Left renal pelvis (tissue), 4 donors: ENCODE results near the gene TTC31. TPM values are rescaled to one million over a fixed set of nuclear protein-coding genes. Genes with fewer than 3 reads are reported as not detected.
"Not testable (repeated sequence)": the region's sequence is repeated elsewhere in the genome, so short reads cannot be mapped to it uniquely, and the experiment has no call there.

ENCODE experiments used
- DNase-seq, 4 donors: peaks; one replicate each; pipeline ENCODE4 v3.0.0-alpha.2; 2013; ENCODE audit warnings: low read depth in 4 of 4, low spot score in 3 of 4
- polyA plus RNA-seq, 4 donors: library from polyadenylated mRNA; unstranded; fragments of 120-200 nt; gene quantifications; one replicate each; pipeline ENCODE4 v1.2.1, GENCODE V29; 2013; ENCODE audit not compliant: insufficient read length in 4 of 4

The TTC31 gene
- polyA plus RNA-seq, result 10 to 100 TPM; 24.5 to 40.3 (median 29.3) TPM

DNA sequence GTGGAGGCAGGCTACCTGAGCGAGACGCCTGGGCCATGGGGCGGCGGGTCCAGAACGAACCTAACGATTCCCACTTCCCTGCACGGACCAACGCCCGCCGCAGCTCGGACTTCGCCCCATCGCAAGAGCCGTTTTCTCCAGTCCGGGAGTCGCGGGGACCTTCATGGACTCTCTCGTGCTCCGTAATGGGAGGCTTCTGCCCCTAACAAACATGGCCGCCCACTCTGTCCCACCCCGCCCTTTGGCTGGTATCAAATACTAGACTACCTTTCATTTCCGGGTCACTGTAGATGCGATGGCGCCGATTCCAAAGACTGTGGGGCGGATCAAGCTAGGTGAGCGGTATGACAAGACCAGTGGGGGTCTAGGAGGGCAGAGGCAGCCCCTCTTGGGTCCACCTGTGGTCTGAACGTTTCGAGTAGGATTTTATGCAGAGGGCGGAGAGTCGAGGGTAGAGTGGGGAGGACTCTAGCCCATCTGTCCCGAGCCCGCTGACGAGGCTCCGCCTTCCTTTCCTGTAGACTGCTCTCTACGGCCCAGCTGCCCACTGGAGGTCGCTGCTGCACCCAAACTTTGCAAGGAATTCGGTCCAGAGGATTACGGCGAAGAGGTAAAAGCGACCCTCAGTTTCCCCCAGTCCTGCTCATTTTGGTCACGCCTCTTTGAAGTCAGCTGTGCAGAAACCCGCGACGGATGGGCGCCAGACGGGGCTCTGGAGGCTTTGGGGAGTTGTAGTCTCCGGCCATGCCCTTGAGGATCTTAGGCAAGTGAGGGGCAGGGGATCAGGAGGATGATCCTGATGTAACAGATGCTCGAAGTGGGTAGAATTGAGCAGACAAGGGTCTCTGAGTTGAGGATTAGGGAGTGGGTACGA lies at the start of gene TTC31, which contains the start of gene CCDC142:
TSS of gene TTC31 (plus strand) at position 281 of the 874 bp plus-strand sequence. CDS start at position 296, 15 bp downstream.
TSS of gene CCDC142 (minus strand) at position 198 of the 874 bp plus-strand sequence. CDS start at position 37, 161 bp downstream.
- DNase-seq, result peak; percentile 92 to 96 (median 93)

DNA sequence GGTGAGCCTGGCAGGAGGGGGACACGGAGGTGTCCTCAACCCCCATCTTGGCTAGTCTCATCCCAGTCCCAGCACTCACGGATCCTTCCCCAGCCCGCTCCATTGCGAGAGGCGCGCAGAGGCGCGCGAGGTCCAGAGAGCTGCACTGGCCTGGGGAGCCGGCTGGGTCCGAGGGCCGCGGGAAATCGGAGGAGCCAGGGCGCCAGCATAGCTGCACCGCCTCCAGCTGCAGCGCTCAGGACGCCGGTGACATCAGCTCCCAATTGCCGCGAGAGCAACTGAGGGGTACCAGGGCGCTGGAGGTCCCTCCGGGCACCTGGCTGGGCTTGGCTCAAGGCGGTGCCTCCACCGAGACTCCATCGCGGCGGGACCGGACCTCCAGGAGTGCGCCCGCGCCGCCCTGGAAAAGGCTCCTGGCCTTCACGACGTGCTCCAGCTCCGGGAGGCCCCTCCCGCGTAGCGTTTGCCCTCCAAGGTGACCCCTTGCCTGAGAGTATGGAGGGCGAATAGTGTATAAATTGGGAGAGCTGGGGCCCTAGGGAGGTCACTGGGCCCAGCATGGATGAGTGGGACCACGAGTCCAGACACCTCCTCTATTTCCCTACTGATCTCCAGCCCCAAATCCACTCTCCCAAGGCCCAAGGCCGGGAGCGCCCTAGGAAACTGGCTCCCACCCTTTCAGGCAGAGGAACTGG lies 46.6 kb upstream of the TTC31 start:
- DNase-seq, result no peak

GRCh38 chr2:74436848-74437695 lies 45.8 kb upstream of the TTC31 start:
- DNase-seq, result no peak

DNA sequence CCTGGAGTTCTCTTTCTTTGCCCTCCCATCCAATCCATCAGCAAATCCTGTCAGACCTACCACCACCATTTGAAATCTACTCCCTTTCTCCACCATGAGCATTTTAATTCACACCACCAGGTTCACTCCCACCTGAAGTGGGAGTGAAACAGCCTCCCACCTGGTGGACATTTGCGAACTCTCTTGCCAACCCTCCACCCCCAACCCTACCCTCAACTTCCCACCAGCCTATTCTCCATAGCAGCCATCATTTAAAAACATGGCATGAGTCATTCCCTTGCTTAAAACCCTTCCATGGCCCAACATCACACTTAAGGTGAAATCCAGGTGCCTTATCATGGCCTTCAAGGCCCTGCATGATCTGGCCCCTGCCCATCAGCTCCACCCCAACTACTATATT lies 44.6 kb upstream of the TTC31 start:
- no peak for DNase-seq

DNA sequence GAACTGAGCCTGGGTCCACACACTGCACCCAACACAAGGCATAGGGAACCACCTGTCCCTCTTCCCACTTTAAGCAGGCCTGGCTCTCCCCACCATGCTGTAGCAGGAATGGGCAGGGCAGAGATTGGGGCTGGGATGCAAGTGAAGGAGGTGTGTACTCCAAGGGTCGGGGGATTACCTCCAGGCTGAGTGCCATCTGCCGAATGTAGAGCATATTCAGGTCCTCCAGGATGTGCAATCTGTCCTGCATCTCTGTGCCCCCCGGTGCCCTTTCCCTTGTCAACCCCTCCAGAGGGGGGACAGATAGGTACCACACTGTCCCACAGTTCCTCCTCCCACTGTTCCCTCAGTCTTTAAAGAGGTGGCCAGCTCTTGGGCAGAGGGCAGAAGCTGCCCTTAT lies 43.5 kb upstream of the TTC31 start:
- DNase-seq, result no peak

DNA sequence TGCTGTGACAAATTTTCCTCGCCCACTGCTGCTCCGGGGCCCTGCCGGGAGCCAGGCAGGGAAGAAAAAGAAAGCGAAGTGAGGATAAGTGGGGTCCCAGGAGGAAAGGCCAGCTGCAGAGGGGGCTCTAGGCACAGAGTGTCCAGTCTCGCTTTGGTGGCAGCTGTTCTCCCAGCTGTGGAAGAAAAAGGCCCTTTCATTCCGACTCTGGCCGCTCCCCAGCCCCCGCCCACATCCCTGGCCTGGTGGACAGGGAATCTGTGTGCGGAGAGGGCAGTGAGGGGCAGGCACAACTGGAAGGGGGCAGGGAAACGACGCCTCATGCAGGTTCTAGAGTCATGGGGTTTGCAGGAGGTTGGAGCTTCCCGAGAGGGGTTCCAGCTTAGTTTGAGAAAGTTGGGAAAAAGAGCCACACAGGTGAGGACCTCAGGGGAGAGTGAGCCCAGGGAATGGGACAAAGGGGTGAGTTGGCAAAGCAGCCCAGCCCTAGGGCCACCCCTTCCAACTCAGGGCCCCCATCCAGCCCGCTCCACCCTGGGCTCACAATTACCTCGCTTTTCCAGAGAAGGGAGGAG lies 43.0 kb upstream of the TTC31 start:
- no peak for DNase-seq

DNA sequence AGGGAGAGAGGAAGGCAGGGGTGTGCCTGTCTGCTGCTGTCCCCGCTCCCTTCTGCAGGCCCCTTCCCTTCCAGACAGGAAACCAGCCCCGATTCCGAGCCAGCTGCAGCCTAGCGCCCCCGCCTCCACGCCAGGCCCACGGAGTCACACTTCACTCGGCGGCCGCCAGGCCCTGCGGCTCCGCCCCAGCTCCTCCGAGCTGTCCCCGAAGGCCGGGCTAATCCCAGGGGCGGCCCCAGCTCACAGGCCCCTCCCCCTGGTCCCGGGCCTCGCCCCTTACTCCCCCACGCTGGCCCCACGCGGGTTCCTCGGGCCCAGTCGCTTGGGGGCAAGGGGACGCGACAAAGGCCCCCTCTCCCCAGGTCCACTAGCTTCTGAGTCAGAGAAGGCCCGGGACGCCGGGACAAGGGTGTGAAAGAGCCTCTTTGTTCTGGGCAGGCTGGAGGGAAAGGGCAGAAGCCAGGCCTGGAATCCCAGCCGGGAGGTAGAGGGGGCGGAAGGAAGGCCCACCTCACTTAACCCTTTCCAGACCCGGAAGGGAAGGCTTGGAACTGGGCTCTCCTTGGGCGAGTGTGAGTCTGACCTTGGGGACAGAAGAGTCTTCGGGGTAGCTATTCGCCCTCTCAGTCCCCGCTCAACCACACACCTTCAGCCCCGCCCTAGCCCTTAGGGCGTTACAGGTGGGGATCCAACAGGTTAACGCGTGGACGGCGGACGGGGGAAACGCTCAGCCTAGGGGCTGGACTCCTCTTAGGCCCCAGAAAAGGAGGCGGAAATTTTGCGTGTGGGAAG lies 42.3 kb upstream of the TTC31 start:
- DNase-seq, result peak in 2 of 4 donors; percentile 82 to 85

DNA sequence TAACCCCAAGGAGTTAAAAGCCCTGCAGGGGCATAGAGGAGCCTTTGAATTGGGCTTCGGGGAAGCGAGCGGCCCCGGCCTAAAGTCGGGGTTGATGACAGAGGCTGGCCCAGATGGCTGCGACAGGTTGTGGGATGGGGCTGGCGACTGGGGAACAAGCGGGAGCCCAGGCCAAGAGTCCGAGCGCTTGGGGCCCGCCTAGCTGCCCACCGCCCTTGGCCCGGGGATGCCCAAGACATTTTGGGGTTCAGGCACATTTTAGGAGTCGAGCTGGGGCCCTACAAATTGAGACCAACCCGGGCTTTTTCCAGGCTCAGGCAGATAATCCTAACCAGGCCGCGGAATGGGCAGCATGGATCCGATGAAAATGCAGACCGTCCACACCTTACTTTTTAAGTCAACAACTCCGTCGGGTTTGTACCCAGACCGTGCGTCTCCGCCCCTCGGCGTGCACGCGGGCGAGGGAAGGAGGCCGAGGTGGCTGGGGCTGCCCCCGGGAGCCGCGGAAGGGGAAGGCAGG lies 41.7 kb upstream of the TTC31 start:
- DNase-seq, result no peak

DNA sequence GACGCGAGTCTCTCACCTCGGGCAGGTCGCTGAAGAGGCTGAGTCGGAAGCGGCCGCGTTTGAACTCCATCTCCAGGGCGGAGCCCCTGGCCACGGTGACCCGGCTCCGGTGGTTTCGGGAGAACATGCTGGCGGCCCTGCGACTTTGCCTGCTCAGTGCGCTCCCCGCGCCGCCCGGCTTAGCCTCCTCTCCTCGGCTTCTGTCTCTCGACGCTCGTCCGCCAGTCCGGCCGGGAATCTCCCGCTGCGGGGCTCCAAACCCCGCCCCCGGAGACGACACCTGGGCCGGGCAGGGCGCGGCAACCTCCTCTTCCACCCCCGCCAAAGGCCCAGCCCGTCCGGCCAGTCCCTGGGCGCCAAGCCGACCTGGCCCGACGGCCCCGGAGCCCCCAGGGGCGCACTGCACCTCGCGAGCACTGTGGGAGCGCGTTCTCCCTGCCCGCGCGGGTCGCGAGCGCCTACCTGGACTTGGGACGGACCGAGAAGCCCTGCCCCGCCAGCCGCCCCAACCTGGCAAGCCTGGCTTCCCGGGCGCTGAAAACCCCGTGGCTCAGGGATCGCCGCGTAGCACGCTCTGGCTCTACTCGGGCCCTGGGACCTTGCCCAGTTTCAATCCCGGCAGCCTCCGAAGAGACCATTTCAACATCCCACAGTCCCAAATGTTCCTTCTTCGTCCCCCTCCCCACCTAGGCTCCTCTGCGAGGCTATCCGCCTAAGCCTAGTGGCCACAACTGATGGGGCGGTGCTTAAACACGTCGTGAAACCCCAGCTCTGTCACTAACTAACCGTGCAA lies 41.0 kb upstream of the TTC31 start, which contains the start of gene RTKN:
TSS of gene RTKN (minus strand) at position 248 of the 793 bp plus-strand sequence. CDS start at position 127, 121 bp downstream.
- DNase-seq, result no peak

DNA sequence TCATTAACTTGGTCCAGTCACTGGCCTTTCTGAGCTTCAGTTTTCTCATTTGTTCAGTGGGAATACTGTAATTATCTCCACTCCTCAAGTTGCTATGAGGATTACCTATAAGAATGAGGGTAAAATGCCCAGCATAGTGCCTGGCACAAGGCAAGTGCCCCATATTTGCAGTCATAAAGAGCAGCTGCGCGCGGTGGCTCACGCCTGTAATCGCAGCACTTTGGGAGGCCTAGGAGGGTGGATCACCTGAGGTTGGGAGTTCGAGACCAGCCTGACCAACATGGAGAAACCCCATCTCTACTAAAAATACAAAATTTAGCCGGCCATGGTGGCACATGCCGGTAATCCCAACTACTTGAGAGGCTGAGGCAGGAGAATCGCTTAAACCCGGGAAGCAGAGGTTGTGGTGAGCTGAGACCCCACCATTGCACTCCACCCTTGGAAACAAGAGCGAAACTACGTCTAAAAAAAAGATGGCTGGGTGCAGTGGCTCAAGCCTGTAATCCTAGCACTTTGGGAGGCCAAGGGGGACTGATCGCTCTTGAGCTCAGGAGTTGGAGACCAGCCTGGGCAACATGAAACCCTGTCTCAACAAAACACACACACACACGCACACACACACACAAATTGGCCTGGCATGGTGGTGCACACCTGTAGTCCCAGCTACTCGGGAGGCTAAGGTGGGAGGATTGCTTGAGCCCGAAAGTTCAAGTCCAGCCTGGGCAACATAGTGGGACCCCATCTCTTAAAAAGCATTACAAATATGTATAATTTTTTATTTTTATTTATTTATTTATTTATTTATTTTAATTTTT lies 40.2 kb upstream of the TTC31 start:
- not testable (repeated sequence) for DNase-seq

DNA sequence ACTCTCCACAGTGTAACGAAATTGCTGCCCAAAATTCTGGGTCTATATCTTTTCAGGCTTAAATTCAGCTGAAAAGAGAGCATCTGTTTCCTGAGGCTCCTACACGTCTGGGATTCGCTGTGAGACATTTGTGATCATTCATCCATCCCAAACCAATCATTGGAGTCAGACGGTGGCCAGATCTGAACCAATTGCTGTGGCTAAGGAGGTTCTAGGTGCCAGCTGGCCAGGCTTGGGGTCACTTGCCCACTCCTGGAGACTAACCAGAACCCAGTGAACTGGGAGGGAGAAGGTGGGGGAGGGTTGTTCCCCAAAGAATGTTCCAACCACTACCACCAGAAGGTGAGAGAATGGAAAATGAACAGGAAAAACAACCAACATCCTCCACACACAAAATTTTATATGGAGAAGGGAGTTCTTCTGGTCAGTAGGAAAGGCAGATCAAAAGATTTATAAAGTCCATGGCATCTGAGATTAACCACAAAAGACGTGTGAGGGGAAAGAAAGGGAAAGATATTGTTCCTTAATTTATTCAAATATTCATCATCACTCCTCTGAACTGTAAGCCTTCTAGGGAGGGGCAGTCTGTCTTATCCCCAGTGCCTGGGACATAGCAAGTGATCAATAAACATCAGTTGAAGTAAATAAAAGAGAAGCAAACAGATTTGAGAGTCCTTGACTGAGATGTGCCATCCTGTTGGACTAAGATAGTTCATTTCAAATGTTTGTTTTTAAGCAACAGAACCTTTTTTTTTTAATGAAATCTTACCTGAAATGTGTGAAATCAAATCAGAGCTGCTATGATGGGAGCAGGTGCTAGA lies 38.2 kb upstream of the TTC31 start:
- no peak for DNase-seq

DNA sequence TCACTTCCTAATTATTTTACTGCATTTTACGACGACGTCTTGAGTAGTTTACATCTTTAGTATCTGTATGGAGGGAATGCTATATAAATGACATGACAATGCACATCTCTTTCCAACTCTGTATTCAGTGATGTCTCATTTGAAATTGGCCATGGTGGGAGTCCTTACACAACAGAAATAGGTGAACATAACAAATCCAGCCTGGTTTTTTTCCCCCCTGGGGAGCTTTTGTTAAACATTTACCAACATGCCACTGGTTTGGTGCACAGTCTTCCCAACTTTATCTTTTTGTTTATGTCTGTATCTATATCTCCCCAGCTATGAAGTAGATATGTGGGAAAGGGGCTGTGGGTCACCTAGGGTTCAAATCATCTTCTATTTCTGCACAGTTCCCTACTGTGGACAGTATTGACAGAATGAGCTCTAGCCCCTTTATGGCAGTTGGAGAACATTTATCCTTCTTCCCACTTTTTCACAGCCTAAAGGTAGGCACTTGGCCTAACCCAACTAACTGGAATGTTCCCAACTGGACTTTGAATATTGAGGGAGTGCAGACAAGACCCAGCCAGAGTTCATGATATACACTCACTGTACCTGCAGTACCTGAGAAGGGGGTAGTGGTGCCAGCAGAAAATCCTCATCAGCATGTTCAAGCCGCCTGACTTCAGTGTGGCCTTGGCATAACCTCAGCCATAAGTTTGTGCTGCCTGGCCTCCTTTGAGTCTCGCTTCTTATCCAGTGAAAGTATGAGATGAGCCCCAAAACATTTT lies 35.5 kb upstream of the TTC31 start:
- no peak for DNase-seq

- DNase-seq, result no peak
Observed at GRCh38 chr2:74448771-74449170, 34.1 kb upstream of the TTC31 start.

DNA sequence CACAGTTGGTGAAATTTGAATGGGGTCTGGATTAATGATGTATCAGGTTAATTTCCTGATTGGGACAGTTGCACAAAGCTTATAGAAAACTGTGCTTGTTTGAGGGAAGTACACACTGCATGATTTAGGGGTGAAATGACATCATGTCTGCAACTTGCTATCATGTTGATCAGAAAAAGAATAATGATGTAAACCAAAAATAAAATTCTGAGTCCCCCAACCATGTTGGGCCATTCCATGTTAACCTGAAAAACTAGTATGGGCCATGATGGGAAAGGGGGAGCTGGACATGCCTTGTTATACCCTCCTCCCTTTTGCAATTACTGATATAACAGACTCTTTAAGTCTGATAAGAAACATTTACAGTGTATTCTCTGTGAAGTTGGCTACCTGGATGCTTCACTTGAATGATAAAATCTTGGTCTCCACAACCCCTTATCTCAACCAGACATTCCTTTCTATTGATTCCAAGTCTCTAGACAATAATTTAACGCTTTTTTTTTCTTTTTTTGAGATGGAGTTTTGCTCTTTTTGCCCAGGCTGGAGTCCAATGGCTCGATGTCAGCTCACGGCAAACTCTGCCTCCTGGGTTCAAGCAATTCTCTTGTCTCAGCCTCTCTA lies 32.2 kb upstream of the TTC31 start:
- no peak for DNase-seq
